GM12873 (cell line): ENCODE data around the gene TTC21A.

Experiments used
- TF ChIP-seq, protein P1 (sequence below): IDR thresholded peaks from 2 replicates; pipeline ENCODE4 v1.5.1; 2012; ENCODE audit warnings: low read depth, mild to moderate bottlenecking, moderate library complexity, low read length, control low read depth; ENCODE audit not compliant: insufficient read depth; ENCODE audit errors: missing control alignments

TTC21A gene

DNA sequence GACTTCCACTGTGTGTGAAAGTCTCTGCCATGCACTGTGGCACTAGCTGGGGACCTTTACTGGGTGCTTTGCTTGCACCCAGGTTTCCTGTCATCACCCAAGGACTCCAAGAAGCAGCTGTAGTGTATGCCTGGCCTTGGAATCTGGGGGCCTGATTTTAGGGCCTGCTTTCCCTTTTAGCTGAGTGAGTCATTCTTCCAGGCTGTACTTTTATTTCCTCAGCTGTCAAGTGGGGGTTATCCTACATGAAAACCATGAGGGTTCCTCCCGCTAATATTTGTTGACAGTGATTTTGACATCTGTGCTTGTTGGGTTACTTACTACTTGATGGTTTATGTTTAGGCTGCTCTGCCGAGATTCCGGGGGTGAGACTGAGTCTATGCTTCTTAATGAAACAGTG lies 18.6 kb upstream of the TTC21A start:
- TF ChIP-seq, protein P1, sequence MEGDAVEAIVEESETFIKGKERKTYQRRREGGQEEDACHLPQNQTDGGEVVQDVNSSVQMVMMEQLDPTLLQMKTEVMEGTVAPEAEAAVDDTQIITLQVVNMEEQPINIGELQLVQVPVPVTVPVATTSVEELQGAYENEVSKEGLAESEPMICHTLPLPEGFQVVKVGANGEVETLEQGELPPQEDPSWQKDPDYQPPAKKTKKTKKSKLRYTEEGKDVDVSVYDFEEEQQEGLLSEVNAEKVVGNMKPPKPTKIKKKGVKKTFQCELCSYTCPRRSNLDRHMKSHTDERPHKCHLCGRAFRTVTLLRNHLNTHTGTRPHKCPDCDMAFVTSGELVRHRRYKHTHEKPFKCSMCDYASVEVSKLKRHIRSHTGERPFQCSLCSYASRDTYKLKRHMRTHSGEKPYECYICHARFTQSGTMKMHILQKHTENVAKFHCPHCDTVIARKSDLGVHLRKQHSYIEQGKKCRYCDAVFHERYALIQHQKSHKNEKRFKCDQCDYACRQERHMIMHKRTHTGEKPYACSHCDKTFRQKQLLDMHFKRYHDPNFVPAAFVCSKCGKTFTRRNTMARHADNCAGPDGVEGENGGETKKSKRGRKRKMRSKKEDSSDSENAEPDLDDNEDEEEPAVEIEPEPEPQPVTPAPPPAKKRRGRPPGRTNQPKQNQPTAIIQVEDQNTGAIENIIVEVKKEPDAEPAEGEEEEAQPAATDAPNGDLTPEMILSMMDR = no peak

- TF ChIP-seq, protein P1 = no peak
Measured at GRCh38 chr3:39090922-39091321, 16.6 kb upstream of the TTC21A start.

GRCh38 chr3:39094851-39095677 lies 12.4 kb upstream of the TTC21A start:
- TF ChIP-seq, protein P1 = no peak

GRCh38 chr3:39095778-39096177 lies 11.7 kb upstream of the TTC21A start:
- TF ChIP-seq, protein P1 = no peak

- TF ChIP-seq, protein P1 = no peak
Measured at GRCh38 chr3:39096775-39097174, 10.7 kb upstream of the TTC21A start.

- TF ChIP-seq, protein P1 = no peak
Measured at GRCh38 chr3:39097716-39098472, 9.6 kb upstream of the TTC21A start.

- TF ChIP-seq, protein P1 = no peak
Measured at GRCh38 chr3:39098473-39099000, 8.9 kb upstream of the TTC21A start.
